GM19240 (cell line): ENCODE results near the gene PRPS1.
"Not testable (repeated sequence)": the region's sequence is repeated elsewhere in the genome, so short reads cannot be mapped to it uniquely, and the experiment has no call there.

Experiments
- DNase-seq: peaks from one replicate; pipeline ENCODE4 v3.0.0; 2011; ENCODE audit warnings: low spot score; ENCODE audit not compliant: insufficient read length

Gene PRPS1

GRCh38 chrX:107627838-107628661 is at the start of gene PRPS1:
TSS of gene PRPS1 (plus strand) at chrX:107628510. CDS start at chrX:107628629, 119 bp downstream.
- peak; percentile 72 for DNase-seq

DNA sequence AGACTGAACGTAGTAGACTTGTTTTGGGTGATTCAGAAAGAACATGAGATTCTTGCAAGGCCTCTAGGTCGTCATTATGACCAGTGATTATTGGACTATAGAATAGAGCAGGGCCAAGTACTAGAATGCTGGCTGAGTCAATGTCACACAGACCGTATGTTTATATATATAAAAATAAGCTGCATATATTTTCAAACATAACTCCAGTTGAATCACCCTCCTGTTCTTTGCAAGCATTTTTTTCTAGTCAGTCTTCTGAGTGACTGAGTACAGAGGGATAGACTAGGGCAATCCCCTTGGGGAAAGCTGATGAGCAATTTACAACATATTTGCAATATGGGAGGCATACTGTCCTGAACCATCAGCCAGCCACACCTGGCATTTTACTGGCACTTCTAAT is 48.4 kb upstream of the PRPS1 start:
- DNase-seq, result no peak

GRCh38 chrX:107581923-107582322 is 46.4 kb upstream of the PRPS1 start:
- no peak for DNase-seq

DNA sequence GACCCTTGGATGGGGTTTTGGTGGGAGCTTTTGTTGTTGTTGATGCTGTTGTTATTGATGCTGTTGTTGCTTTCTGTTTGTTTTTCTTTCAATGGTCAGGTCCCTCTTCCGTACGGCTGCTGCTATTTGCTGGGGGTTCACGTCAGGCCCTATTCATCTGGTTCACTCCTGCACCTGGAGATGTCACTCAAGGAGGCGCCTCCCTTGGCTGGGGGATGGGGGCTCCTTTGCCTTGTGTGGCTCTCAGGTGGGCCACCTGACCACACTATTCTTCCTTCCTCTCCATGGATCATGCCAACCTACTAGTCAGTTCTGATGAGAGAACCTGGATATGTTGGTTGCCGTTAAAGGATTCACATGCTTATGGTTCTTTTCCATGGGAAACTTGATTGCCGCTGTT is 39.1 kb upstream of the PRPS1 start:
- DNase-seq, result no peak

DNA sequence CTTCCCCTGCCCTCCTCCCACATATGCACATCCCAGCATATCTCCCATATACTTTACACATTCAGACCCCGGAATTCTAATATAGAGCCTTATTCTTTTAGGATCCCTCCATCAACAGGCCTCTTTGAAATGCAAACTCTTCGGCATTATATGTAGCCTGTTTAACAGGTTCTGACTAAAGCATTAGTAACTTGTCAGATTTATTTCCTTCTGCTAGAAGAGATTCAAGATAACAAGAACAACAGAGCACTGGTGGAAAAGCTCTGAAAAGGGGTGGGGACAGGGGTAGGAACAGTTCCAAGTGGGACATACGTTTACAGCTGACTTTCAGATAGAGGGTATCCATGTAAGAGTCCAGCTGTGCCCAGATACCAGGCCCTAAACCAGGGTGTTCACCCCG is 31.7 kb upstream of the PRPS1 start:
- DNase-seq, result no peak

- no peak for DNase-seq
Measured at GRCh38 chrX:107597264-107597663, 31.0 kb upstream of the PRPS1 start.

GRCh38 chrX:107597791-107598190 is 30.5 kb upstream of the PRPS1 start:
- DNase-seq, result no peak

DNA sequence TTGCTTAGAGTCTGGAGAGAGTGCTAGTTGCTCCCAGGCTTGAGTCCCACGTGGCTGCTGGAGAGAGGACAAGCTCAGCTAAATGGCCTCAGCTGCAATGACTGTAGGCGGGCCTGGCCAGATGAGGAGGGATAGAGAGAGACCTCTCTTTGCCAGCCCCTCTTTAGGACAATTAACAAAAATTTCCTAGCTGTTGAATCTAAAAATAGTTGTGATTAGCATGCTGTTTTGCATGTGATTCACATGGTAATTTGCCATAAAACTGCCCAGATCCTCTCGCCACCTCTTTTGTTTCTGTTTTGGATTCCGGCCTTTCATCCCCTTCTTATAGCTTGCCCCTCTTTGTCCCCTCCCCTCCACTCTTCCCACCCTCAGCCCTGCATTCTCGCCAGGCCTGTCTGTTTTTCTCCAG is 28.9 kb upstream of the PRPS1 start:
- no peak for DNase-seq

DNA sequence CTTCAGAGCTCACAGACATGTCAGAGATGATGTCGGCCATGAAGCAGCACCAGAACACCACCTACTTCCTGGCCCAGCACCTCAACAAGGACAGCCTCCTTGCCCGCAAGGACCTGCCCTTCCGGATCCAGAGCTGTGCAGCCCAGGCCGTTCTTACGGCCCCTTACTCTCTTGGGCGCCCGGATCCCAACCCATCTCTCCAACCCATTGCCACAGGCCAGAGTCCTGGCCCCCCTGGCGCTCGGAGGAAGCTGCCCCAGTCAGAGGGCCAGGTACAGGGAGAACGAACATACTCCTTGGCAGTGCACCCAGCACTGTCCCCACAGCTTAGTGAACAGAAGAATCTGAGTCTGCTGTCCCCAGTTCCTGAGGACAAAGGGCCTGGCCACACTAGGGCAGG is 27.9 kb upstream of the PRPS1 start:
- no peak for DNase-seq

DNA sequence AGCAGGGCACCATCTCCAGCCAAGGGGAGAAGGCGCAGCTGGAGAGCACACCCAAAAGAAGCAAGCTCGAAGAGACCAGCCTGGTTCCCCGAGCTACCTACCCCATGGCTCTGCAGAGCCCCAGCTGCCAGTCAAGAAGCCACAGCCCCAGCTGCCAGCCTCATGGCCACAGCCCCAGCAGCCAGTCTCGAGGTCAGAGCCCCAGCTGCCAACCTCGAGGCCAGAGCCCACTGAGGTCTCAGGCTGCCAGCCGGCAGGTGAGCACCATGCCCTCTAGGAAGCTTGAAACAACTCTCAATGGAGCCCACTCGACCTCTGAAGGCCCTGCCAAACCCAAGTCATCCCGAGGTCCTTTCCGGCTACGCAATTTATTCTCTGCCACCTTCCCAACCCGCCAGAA is 27.0 kb upstream of the PRPS1 start:
- DNase-seq, result no peak

DNA sequence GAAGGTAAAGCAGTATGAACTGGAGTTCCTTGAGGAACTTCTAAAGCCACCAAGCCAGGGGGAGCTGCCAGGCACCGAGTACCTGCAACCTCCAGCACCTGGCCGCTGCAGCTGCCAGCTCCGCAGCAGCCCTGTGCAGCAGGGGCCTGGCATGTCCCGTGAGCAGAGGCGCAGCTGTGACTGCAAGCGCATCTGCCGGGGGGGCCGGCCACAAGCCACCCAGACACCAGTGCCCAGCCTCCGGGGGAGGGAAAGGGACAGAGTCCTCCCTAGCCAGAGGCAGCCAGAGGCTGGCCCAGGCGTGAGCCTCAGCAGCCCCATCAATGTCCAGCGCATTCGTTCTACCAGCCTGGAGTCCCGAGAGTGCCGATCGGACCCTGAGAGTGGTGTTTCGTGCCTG is 26.6 kb upstream of the PRPS1 start:
- no peak for DNase-seq

DNA sequence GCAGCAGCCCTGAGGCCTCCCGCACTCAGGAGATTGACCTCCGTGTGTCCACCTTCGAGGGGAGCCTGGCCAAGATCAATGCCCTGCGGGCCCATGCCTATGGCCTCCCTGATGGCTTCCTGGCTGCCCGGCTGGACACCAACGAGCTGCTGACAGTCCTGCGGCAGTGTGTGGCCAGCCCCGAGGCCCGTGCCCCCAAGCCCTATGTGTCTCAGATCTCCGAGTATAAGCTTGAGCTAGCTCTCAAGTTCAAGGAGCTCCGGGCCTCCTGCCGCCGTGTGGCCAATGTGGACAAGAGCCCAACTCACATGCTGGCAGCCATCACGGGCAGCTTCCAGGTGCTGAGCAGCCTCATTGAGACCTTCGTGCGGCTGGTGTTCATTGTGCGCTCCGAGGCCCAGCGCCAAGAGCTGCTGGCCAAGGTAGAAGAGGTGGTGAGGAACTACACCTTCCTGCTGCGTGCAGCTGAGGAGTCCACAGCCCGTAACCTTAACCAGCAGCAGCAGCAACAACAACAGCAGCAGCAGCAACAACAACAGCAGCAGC is 25.5 kb upstream of the PRPS1 start:
- no peak for DNase-seq

DNA sequence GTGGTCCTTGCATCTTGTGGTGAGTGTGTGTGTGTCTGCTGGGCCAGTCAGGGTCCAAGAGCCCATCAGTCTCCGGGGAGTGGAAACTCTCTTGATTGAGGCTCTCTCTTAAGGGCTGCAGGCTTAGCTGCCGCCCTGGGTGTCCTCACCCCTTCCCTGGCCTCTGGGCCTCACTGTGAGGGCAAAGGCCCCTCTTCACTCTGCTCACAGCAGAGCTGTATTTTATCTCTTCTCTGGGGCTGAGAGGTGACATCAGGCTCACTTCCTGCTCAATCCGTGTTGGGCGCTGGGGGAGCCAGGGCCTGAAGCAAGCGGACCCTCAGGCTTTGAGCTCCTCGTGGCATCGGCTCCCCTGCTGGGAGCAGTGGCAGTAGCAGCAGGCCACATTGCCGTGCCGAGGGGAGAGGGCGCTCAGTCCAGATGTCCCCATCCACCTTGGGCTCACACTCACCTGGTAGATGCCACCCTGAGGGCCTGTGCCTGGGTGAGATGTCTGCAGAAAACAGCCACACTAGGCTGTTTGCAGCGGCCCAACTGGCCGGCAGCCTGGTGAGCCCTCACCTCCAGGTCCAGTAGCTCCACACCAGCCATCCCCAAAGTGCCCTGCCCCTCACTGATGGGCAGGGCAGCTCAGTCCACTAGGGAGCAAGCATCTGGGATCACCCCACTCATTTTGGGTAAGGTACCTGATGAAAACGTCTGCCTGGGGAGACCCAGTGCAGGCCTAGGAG is 24.7 kb upstream of the PRPS1 start:
- no peak for DNase-seq

DNA sequence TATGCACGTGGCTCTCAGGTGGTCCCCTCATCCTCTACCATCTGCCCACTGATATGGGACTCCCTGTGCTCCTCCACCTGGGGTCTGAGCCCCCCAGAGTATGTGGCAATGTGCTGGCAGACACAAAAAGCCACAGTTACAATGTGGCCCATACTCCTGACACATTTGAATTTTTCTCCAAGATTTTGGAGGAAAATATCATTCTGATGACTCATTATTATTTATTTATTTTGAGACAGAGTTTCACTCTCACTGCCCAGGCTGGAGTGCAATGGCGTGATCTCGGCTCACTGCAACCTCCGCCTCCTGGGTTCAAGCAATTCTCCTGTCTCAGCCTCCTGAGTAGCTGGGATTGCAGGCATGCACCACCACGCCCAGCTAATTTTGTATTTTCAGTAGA is 19.2 kb upstream of the PRPS1 start:
- not testable (repeated sequence) for DNase-seq

DNA sequence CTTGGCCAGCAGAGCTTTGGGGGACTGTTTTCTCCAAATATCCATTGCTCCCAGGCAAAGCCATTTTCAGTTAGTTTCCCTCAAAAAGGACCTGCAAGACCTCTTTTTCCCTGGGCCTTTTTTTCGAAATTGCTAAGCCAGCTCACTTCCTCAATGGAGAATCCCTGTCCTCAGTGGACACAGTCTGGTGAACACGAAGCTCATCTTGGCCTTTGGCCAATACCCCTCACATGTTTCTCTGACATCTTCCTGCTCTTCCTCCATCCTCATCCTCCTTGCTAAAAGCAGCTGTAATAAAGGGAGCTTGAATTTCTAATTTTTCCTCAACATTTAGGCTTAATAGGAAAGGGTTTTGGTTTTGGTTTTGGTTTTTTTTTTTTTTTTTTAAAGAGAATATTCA is 17.6 kb upstream of the PRPS1 start:
- DNase-seq, result no peak

- DNase-seq, result no peak
Measured at GRCh38 chrX:107619885-107620322, 8.4 kb upstream of the PRPS1 start.

DNA sequence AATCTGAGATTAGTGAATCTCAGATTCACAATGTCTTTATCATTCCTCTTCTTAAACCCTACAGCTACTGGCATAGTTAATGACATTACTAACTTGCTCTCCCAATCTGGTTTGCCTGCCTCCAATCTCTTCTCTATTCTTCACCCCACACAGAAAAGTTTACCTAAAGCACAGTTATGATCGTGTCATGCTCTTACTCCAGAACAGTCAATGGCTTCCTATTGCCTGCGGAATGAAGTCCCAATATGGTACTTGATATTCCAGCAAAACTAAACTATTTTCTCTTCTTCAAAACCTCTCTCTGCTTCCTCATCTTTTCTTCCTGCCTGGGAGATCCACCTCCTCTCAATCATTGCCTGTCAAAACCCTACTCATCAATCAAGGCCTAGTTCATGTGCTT is 3.4 kb upstream of the PRPS1 start:
- no peak for DNase-seq

GRCh38 chrX:107625739-107626138 is 2.6 kb upstream of the PRPS1 start:
- DNase-seq, result no peak

- DNase-seq, result no peak
Measured at GRCh38 chrX:107626481-107626880, 1.8 kb upstream of the PRPS1 start.

GRCh38 chrX:107626916-107627315 is 1.4 kb upstream of the PRPS1 start:
- no peak for DNase-seq

DNA sequence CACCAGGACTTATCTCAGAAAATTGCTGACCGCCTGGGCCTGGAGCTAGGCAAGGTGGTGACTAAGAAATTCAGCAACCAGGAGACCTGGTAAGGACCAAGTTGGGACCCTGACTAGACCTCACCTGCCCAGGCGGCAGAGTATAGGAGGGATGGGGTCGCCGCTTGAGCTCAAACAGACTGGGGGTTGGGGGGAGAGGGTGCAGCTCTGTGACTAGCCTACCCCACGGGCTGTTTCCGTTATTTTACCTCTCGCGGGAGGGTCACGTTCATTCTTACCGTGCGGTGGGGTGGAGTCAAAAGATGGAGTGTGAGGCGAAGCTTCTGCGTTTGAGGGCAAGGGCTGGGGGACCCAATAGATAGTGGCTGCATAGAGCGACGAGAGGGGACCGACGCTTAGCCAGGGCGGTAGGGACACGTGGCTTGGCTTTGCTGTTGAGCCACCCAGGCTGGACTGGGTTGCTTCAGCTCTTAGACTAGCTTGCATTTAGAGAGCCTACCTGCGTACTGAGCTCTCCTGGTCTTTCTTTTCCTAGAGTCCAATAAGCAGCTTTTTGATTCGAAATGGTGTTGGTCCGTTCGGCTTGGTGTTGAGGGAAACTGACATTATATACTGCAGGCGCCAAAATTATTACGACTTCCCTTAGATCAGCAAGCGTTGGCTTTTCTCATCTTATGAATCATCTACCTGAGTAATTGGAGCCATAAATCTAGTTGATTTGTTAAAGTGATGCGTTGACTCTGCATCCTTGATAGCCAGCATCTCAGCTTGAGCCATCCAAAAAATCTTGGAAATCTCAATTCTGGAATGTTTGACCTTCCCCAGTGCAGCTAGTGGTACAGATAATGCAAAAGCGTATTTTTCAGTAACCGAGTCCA is 591 bp downstream of the PRPS1 start:
- no peak for DNase-seq

DNA sequence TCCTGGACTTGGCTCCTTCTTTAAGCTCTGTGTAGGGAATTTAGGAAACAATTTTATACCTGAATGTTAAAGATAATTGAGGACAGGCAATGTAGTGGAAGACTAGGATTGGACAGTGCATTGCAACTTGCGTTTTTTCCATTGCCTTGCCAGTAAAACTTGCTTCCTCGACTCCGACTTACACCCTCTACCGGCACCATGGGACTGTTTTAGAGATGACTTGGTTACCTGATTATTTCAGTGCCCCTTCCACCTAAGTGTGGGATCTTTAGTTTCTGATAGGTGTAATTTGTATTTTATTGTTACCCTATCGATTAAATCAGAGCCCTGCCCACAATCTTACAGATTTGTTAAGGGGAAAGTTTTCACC is 1.2 kb downstream of the PRPS1 start:
- DNase-seq, result no peak
